PC-9 (cell line): Measurements from ENCODE around the gene AIFM1.
A peak's percentile ranks its signal among the peaks of the same experiment; 100 is the strongest.

ENCODE experiments used
- EZH2 ChIP-seq: fragments of 200-600 bp; sonication (generic); IDR thresholded peaks from 2 replicates; pipeline ENCODE4 v1.8.0; 2017; ENCODE audit warnings: antibody characterized with exemption, low read depth
- TF ChIP-seq, protein P1 (sequence below): fragments of 200-600 bp; sonication (generic); conservative IDR thresholded peaks from 2 replicates; pipeline ENCODE4 v1.6.1; 2017; ENCODE audit warnings: mixed run types, antibody characterized with exemption, mild to moderate bottlenecking, moderate library complexity

DNA sequence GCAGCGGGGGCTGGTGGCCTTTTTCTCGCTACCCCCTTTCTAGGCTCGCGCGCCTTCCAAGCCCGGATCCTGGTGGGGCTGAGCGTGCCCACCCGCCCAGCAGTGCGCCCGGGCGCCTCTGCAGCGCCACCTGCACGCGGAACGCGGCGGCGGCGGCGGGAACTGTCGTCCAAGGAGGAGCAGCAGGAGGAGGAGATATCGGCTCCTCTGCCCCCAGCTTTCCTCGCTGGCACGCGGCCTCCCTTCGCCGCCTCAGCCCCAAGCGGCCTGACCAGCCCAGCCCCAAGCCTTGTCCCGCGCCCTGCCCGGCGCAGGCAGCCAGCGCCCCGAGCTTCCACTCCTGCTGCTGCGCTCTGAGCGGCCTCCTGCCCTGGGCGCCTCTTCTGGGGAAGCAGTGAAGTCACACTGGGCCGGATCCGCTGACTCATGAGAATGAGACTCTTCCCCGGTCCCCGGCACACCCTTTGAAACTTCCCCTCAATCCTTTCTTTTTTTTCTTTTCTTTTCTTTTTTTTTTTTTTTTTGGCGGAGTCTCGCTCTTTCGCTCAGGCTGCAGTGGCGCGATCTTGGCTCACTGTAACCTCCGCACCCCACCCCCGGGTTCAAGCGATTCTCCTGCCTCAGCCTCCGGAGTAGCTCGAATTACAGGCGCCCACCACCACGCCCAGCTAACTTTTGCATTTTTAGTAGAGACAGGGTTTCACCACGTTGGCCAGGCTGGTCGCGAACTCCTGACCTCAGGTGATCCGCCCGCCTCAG, 44.7 kb downstream of the AIFM1 start:
- TF ChIP-seq, protein P1, sequence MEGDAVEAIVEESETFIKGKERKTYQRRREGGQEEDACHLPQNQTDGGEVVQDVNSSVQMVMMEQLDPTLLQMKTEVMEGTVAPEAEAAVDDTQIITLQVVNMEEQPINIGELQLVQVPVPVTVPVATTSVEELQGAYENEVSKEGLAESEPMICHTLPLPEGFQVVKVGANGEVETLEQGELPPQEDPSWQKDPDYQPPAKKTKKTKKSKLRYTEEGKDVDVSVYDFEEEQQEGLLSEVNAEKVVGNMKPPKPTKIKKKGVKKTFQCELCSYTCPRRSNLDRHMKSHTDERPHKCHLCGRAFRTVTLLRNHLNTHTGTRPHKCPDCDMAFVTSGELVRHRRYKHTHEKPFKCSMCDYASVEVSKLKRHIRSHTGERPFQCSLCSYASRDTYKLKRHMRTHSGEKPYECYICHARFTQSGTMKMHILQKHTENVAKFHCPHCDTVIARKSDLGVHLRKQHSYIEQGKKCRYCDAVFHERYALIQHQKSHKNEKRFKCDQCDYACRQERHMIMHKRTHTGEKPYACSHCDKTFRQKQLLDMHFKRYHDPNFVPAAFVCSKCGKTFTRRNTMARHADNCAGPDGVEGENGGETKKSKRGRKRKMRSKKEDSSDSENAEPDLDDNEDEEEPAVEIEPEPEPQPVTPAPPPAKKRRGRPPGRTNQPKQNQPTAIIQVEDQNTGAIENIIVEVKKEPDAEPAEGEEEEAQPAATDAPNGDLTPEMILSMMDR, result peak; percentile 75
- TF ChIP-seq EZH2, result no peak
